HG02642 (cell line): ENCODE results near the gene PSPC1.
"Not testable (repeated sequence)": the region's sequence is repeated elsewhere in the genome, so short reads cannot be mapped to it uniquely, and the experiment has no call there.

Experiments
- ATAC-seq: cut with Tn5 transposase; IDR thresholded peaks from one replicate; pipeline ENCODE4 v1.9.1; 2021; ENCODE audit warnings: mild to moderate bottlenecking; ENCODE audit not compliant: unreplicated experiment, poor library complexity

Gene PSPC1

DNA sequence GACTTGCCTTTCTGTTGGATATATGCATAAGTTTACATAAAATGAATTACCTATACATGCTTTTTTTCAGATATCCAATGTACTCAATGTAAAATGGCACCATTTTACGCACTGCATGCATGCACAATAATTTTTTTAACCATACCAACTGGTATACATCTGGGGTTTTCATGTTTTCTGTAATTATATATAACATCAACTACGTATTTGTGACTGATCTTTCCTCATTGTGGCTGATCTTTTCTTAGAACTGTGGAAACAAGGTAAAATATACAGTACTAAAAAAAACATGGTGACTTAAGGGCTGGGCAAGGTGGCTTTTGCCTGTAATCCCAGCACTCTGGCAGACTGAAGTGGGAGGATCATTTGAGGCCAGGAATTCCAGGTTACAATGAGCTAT lies 18.5 kb downstream of the PSPC1 start:
- no peak for ATAC-seq

GRCh38 chr13:19763618-19764017 lies 19.1 kb downstream of the PSPC1 start:
- no peak for ATAC-seq

- no peak for ATAC-seq
These were observed 23.1 kb downstream of the PSPC1 start for GRCh38 chr13:19759669-19760068.

GRCh38 chr13:19742643-19743042 lies 40.1 kb downstream of the PSPC1 start:
- ATAC-seq = no peak

DNA sequence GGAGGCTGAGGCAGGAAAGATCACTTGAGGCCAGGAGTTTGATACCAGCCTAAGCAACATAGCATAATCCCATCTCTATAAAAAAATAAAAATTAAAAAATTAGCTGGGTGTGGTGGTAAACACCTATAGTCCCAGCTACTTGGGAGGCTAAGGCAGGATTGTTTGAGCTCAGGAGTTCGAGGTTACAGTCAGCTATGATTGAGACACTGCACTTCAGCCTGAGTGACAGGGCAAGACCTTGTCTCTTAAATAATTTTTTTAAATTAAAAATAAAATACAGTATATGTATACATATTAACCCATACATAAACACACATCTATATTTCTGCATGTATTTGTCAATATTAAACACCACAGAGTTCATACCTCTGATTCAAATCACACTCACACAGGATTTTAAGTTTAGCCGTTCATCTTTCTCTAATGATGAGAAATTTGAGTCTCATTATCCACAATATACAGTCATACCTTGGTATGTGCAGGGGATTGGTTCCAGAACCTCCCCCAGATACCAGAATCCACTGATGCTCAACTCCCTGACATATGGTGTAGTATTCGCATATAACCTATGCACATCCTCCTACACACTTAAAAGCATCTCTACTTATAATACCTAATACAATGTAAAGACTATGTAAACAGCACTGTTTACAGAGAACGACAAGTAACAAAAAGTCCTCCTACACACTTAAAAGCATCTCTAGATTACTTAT lies 44.7 kb downstream of the PSPC1 start:
- ATAC-seq = no peak

GRCh38 chr13:19726611-19727010 lies 56.1 kb downstream of the PSPC1 start:
- ATAC-seq = no peak

GRCh38 chr13:19725320-19725719 lies 57.4 kb downstream of the PSPC1 start:
- no peak for ATAC-seq

- no peak for ATAC-seq
These were observed 62.7 kb downstream of the PSPC1 start for GRCh38 chr13:19720039-19720438.

- no peak for ATAC-seq
These were observed 69.4 kb downstream of the PSPC1 start for GRCh38 chr13:19713186-19713965.

GRCh38 chr13:19709782-19710181 lies 73.0 kb downstream of the PSPC1 start:
- not testable (repeated sequence) for ATAC-seq

GRCh38 chr13:19709039-19709438 lies 73.7 kb downstream of the PSPC1 start:
- ATAC-seq = not testable (repeated sequence)

- ATAC-seq = not testable (repeated sequence)
These were observed 78.5 kb downstream of the PSPC1 start for GRCh38 chr13:19704256-19704655.

GRCh38 chr13:19701619-19702018 lies 81.1 kb downstream of the PSPC1 start:
- not testable (repeated sequence) for ATAC-seq

DNA sequence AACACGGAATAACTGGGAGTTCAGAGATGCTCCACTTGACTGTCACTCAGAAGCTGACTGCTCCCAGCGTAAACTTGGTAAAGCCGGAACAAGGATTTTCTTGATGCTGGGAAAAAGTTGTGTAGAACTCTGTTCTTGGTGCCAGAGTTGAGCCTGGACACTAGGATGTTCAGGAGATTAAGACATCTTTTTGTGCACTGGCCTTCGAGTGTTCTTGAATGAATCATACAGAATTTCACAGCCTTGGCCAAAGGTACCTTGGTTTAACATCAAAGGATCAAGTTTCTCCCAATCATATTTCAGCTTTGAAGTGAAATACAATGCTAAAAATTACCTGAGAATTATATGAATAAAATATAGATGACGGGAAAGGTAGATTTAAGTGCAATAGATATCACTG lies 81.8 kb downstream of the PSPC1 start:
- ATAC-seq = not testable (repeated sequence)

DNA sequence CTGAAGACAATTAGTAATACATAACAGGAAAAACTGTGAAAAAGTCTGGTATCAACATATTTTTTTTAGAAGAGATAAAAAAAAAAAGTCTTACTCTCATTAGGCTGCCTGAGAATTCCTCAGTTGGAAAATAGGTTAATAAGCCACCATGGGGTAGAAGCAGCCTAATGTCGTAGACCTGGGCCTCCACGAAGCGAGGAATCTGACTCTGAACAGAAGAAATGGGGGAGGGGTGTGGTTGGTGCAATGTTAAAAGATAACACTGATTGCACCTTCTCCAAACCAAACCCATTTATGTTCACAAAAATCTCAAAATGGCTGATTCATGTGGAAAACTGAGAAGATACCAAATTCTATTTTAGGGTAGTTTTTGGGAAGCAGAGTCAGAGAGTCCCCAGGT lies 86.9 kb downstream of the PSPC1 start:
- no peak for ATAC-seq

DNA sequence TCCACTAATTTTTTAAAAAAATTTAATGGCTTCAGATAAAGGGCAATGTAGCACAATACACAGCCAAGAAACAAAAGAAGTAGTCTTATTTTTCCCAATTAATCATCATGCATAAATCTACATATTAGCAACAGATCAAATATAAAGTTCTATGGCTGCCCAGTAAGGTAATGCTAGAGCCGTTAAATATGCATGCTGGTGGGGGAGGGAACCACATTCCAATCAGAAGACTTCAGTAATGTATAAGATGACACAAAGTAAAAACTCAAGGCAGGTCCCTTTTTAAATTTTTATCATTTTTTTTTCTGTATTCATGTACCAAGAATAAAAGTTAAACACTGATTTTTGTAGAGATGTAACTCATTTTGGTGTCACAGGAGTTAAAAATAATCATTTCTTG lies 87.3 kb downstream of the PSPC1 start:
- no peak for ATAC-seq

DNA sequence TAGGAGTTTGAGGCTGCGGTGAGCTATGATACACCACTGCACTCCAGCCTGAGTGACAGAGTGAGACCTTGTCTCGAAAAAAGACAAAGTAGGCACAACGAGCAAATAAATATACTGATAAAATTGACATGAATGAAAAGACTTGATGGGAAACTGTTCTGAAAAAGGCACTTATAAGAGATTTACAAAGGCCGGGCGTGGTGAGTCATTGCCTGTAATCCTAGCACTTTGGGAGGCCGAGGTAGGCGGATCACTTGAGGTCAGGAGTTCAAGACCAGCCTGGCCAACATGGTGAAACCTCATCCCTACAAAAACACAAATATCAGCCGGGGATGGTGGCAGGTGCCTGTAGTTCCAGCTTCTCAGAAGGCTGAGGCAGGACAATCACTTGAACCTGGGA lies 91.3 kb downstream of the PSPC1 start:
- not testable (repeated sequence) for ATAC-seq

GRCh38 chr13:19685437-19685836 lies 97.3 kb downstream of the PSPC1 start:
- ATAC-seq = no peak

- no peak for ATAC-seq
These were observed 97.7 kb downstream of the PSPC1 start for GRCh38 chr13:19685034-19685433.

GRCh38 chr13:19681517-19681916 lies 101.2 kb downstream of the PSPC1 start:
- no peak for ATAC-seq

DNA sequence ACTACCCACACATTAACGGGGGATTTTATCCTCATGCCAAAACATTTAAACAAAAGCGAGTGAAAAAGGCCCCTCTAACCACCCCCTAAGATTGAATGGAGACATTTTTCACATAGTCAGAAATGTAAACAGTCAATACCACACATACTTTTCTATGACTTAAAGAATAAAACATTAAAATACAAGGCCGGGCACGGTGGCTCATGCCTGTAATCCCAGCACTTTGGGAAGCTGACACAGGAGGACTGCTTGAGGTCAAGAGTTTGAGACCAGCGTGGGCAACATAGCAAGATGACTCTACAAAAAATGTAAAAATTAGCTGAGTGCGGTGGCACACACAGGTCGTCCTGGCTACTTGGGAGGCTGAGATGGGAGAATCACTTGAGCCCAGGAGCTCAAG lies 102.0 kb downstream of the PSPC1 start:
- ATAC-seq = no peak

DNA sequence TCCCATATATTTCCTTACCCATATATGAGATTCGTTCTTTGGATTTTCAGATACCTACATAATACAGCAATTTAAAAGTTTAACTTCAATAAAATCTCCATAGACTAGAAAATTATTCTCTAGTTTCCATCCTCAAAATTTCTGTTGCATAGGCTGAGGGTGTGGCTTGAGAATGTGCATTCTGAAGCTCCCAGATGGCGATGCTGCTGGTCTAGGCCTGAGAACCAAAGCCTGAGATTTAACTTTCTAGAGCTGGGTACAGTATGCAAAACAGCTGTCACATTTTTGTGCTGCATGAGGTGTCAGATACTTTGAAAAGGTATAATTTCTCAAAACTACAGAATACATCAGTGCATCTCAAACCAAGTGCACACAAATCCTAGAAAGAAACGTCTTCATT lies 106.6 kb downstream of the PSPC1 start:
- no peak for ATAC-seq
